ENCODE results near the gene C22orf39.
A peak's percentile ranks its signal among the peaks of the same experiment; 100 is the strongest.
"Not testable (repeated sequence)": the region's sequence is repeated elsewhere in the genome, so short reads cannot be mapped to it uniquely, and the experiment has no call there.

Gene C22orf39

GRCh38 chr22:19453718-19454117 is 6.2 kb upstream of the C22orf39 start:
- TF ChIP-seq ZNF274 (IDR thresholded peaks at IDR 0.05; ENCODE audit: low read depth, low read length), result no peak
- no peak overlapping the region for H3K4me3 ChIP-seq (ENCODE audit: low read length)

GRCh38 chr22:19451570-19451969 is 4.1 kb upstream of the C22orf39 start:
- no peak for TF ChIP-seq ZNF274 (IDR thresholded peaks at IDR 0.05; ENCODE audit: low read depth, low read length)
- no peak overlapping the region for H3K4me3 ChIP-seq (ENCODE audit: low read length)

- no peak for TF ChIP-seq ZNF274 (IDR thresholded peaks at IDR 0.05; ENCODE audit: low read depth, low read length)
Observed at GRCh38 chr22:19450363-19451175, 3.1 kb upstream of the C22orf39 start.

DNA sequence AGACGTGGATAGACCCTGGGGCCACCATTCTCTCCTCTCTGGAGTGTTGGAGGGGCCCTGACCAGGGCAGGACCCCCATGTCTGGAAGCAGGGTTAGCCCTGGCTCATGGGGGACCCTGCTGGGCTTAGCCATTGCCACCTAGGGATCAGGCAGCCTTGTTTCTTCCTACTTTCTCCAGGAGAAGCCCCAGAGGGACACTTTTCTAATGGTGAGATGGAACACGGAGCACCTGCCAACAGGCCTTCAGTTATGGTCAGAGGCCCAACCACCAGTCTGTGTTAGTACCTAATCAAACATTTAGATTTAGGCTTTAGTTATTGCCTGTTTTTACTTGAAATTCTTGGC is 1.9 kb upstream of the C22orf39 start:
- no peak overlapping the region for H3K4me3 ChIP-seq (ENCODE audit: low read length)
- TF ChIP-seq ZNF274 (IDR thresholded peaks at IDR 0.05; ENCODE audit: low read depth, low read length), result no peak

More at GRCh38 chr22:19450363-19451175, 3.1 kb upstream of the C22orf39 start:
- H3K4me3 ChIP-seq (ENCODE audit: low read length), result no peak overlapping the region

DNA sequence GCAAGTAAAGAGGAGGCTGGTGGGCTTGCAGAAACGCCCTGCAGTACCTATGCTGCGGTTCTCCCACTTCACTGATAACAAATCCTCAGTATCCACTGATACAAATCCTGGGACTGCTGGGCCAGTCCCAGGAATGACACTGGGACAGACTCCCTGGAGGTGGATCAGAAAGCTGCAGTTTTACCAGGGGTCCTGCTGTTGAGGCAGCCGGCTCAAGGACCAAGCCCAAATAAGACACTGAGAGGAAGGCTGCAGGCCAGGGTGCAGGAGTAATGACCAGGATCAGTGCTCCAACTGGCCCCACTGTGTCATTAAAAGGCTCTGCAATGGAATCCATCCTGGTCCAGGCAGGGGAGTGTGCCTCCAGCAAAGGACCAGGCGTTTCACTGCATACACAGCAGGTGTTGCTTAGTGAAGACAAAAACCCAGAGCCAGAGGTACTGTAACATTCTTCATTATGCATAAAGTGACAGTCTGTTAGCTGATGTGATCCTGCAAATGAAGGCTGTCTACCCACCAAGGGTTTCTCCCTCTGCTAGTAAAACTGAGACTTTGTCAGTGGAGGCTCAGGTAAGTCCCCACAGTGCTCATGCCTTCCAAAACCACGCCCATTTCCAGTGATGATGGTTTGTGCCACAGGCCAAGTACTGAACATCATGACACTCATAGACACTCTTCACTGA is 1.4 kb upstream of the C22orf39 start:
- peak overlapping the region; percentile 83; the same call in 1 of the 2 replicates for H3K4me3 ChIP-seq (ENCODE audit: low read length)
- TF ChIP-seq ZNF274 (IDR thresholded peaks at IDR 0.05; ENCODE audit: low read depth, low read length), result no peak

GRCh38 chr22:19448076-19448607 is 631 bp upstream of the C22orf39 start:
- no peak for TF ChIP-seq ZNF274 (IDR thresholded peaks at IDR 0.05; ENCODE audit: low read depth, low read length)
- peak overlapping the region; percentile 83 for H3K4me3 ChIP-seq (ENCODE audit: low read length)

DNA sequence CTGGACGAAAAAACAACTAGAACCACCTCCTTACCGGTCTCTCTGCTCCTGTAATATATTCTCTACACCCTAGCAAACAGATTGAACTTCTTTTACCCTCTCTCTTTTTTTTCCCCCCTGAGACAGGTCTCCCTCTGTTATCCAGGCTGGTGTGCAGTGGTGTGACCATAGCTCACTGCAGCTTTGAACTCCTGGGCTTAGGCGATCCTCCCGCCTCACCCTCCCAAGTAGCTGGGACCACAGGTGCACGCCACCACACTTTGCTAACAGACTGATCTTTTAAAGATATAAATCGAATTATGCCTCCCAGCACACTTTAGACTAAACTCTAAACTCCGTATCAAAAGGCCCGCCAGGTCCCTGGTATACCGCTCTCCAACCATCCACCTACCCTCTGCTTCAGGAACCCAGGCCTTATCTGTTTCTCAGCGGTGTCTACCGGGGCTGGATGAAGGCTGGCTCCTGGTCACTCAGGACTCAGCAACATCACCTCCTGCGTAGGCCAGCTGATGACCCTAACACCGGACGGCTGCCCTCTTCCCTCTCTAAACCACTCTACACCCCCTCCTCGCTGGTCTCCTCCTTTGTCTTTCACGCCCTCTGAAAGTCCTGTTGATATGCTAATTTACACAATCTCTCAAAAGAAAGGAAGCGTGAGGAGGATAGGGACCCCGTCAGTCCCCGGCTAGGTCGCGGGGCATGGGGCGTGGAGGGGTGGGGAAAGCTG is 745 bp downstream of the C22orf39 start:
- peak overlapping the region; percentile 83 for H3K4me3 ChIP-seq (ENCODE audit: low read length)
- TF ChIP-seq ZNF274 (IDR thresholded peaks at IDR 0.05; ENCODE audit: low read depth, low read length), result no peak

GRCh38 chr22:19445279-19445982 is 2.1 kb downstream of the C22orf39 start:
- not testable (repeated sequence) for H3K4me3 ChIP-seq (ENCODE audit: low read length)

- no peak overlapping the region for H3K4me3 ChIP-seq (ENCODE audit: low read length)
- TF ChIP-seq ZNF274 (IDR thresholded peaks at IDR 0.05; ENCODE audit: low read depth, low read length), result no peak
Observed at GRCh38 chr22:19443544-19444211, 3.8 kb downstream of the C22orf39 start.

DNA sequence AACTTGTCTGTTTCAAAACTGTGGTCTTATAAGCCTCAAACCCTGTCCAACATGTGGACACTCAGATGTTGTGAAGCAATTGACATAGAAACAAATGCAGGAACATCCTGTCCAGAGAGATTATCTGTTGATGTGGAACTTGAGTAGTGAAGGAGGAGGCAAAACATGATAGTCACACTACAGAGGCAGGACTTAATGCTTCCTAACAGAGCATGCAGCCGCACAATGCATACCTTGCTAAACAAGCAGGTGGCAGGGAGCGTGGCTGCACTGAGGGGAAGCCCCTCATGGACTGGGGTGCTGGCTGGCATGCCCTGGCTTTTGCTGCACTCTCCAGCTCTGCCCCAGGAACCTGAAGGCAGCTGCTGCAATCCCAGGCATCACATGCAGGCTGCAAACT is 5.3 kb downstream of the C22orf39 start:
- H3K4me3 ChIP-seq (ENCODE audit: low read length), result no peak overlapping the region

GRCh38 chr22:19440411-19441195 is 6.9 kb downstream of the C22orf39 start:
- no peak for TF ChIP-seq ZNF274 (IDR thresholded peaks at IDR 0.05; ENCODE audit: low read depth, low read length)
- H3K4me3 ChIP-seq (ENCODE audit: low read length), result no peak overlapping the region

More for the DNA sequence above, 5.3 kb downstream of the C22orf39 start:
- TF ChIP-seq ZNF274 (IDR thresholded peaks at IDR 0.05; ENCODE audit: low read depth, low read length), result no peak

DNA sequence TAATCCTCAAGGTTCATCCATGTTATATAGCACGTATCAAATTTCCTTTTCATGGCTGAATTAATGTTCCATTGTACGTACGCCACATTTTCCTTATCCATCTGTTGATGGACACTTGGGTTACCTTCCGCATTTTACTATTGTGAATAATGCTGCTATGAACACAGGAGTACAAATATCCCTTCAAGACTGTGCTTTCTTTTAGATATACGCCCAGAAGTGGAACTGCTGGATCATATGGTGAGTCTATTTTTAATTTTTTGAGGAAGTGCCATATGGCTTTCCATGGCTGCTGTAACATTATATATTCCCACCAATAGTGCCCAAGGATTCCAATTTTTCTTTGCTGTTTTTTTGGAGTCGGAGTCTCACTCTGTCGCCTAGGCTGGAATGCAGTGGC is 9.2 kb downstream of the C22orf39 start:
- no peak for TF ChIP-seq ZNF274 (IDR thresholded peaks at IDR 0.05; ENCODE audit: low read depth, low read length)
- no peak overlapping the region for H3K4me3 ChIP-seq (ENCODE audit: low read length)

GRCh38 chr22:19436444-19437161 is 10.9 kb downstream of the C22orf39 start:
- not testable (repeated sequence) for H3K4me3 ChIP-seq (ENCODE audit: low read length)
